ENCODE results near the gene ELMO1. TPM values are rescaled to one million over a fixed set of nuclear protein-coding genes. Genes with fewer than 3 reads are reported as not detected.

Gene ELMO1
- total RNA-seq, 2 experiments from 2014 or later = 101 TPM

GRCh38 chr7:37100735-37101331, 347.8 kb downstream of the ELMO1 start:
- Mint-ChIP-seq H3K36me3 (peaks cover 14% of the 10 kb centered on the region), H3K4me3 (no peak overlapping the region), H3K27ac (no peak overlapping the region), H3K27me3 (no peaks in the 10 kb centered on the region), H3K9me3 (ENCODE audit: low read depth) (no peaks in the 10 kb centered on the region), H3K4me1 (peaks cover 6% of the 10 kb centered on the region)
- CTCF ChIA-PET = interaction anchor here (1.1 kb wide), 1 partner anchor 13 kb away, joined by 3 read pairs; no protein-coding TSS in a partner anchor
- ATAC-seq (no peak), DNase-seq (no peak)

- Mint-ChIP-seq H3K9me3 (ENCODE audit: low read depth) (no peaks in the 10 kb centered on the region), H3K4me1 (peaks cover 6% of the 10 kb centered on the region), H3K36me3 (peaks cover 33% of the 10 kb centered on the region), H3K27ac (no peak overlapping the region), H3K27me3 (no peaks in the 10 kb centered on the region), H3K4me3 (no peak overlapping the region)
- CTCF ChIA-PET = interaction anchor here (1.1 to 1.4 kb wide), 2 partner anchors 9 to 83 kb away, joined by 3 to 4 read pairs; no protein-coding TSS in a partner anchor
- ATAC-seq (no peak), DNase-seq (no peak)
These were observed 349.9 kb downstream of the ELMO1 start for GRCh38 chr7:37098762-37099161.

DNA sequence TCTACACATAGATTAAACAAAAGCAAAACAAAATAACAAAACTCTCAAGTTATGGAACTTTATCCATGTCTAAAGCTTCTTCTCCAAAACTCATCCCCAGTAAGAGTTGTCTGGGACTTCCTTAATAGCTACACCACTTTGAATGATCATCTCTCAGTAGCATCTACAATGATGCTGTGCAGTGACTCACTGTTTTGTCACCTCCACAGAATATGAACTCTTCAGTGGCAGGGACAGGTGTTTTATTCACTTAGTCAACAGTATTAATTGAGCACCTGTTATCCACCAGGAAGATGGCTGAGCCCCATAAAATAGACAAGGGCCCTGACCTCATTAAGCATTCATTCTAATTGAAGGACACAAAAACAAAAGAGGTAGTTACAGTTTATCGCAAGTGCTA, 350.7 kb downstream of the ELMO1 start:
- H3K9me3 Mint-ChIP-seq (ENCODE audit: low read depth) = no peaks in the 10 kb centered on the region
- no peak for ATAC-seq
- peaks cover 38% of the 10 kb centered on the region for H3K36me3 Mint-ChIP-seq
- H3K4me1 Mint-ChIP-seq = peaks cover 6% of the 10 kb centered on the region
- H3K27me3 Mint-ChIP-seq = no peaks in the 10 kb centered on the region
- H3K4me3 Mint-ChIP-seq = no peak overlapping the region
- no peak overlapping the region for H3K27ac Mint-ChIP-seq
- CTCF ChIA-PET = interaction anchor here (1.1 to 1.4 kb wide), 2 partner anchors 10 to 84 kb away, joined by 3 to 4 read pairs; no protein-coding TSS in a partner anchor
- no peak for DNase-seq

- H3K27me3 Mint-ChIP-seq = no peaks in the 10 kb centered on the region
- ATAC-seq = no peak
- H3K27ac Mint-ChIP-seq = no peak overlapping the region
- no peak for DNase-seq
- H3K9me3 Mint-ChIP-seq (ENCODE audit: low read depth) = no peaks in the 10 kb centered on the region
- no peak overlapping the region for H3K4me3 Mint-ChIP-seq
- peaks cover 9% of the 10 kb centered on the region for H3K4me1 Mint-ChIP-seq
- CTCF ChIA-PET = no interaction called here
- H3K36me3 Mint-ChIP-seq = peaks cover 44% of the 10 kb centered on the region
These were observed 351.4 kb downstream of the ELMO1 start for GRCh38 chr7:37097276-37097675.

DNA sequence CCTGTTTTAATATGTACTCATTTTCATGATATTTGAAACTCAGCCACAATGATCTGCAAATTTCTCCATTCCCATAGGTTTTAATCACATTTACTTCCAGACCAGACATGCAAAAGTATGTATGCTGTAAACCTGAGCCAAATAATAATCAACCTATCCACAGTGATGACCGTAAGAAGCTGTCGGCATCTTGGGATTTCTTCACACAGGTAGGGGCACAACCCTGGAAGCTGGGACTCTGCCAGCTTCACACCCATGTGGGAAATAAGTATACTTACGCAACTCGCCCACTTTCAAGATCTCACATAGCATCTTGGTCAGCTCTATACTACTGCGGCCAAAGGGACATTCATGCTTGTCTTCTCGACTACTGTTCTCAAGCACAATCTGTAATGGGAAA, 352.3 kb downstream of the ELMO1 start:
- DNase-seq (no peak), ATAC-seq (no peak)
- CTCF ChIA-PET = no interaction called here
- H3K27me3 Mint-ChIP-seq = no peaks in the 10 kb centered on the region
- H3K9me3 Mint-ChIP-seq (ENCODE audit: low read depth) = peaks cover 4% of the 10 kb centered on the region
- H3K4me1 Mint-ChIP-seq = peaks cover 9% of the 10 kb centered on the region
- no peak overlapping the region for H3K27ac Mint-ChIP-seq
- no peak overlapping the region for H3K4me3 Mint-ChIP-seq
- H3K36me3 Mint-ChIP-seq = peaks cover 51% of the 10 kb centered on the region

GRCh38 chr7:37095122-37095521, 353.5 kb downstream of the ELMO1 start:
- peaks cover 4% of the 10 kb centered on the region for H3K9me3 Mint-ChIP-seq (ENCODE audit: low read depth)
- CTCF ChIA-PET = no interaction called here
- peaks cover 58% of the 10 kb centered on the region for H3K36me3 Mint-ChIP-seq
- H3K27me3 Mint-ChIP-seq = no peaks in the 10 kb centered on the region
- no peak overlapping the region for H3K27ac Mint-ChIP-seq
- DNase-seq (no peak), ATAC-seq (no peak)
- H3K4me1 Mint-ChIP-seq = peaks cover 3% of the 10 kb centered on the region
- no peak overlapping the region for H3K4me3 Mint-ChIP-seq

- DNase-seq = no peak
- no peak overlapping the region for H3K27ac Mint-ChIP-seq
- peaks cover 7% of the 10 kb centered on the region for H3K4me1 Mint-ChIP-seq
- H3K27me3 Mint-ChIP-seq = no peaks in the 10 kb centered on the region
- CTCF ChIA-PET = interaction anchor here (1.2 kb wide), 1 partner anchor 11 kb away, joined by 4 read pairs; no protein-coding TSS in a partner anchor
- peaks cover 63% of the 10 kb centered on the region for H3K36me3 Mint-ChIP-seq
- ATAC-seq = no peak
- no peak overlapping the region for H3K4me3 Mint-ChIP-seq
- peaks cover 4% of the 10 kb centered on the region for H3K9me3 Mint-ChIP-seq (ENCODE audit: low read depth)
These were observed 355.4 kb downstream of the ELMO1 start for GRCh38 chr7:37093257-37093656.

DNA sequence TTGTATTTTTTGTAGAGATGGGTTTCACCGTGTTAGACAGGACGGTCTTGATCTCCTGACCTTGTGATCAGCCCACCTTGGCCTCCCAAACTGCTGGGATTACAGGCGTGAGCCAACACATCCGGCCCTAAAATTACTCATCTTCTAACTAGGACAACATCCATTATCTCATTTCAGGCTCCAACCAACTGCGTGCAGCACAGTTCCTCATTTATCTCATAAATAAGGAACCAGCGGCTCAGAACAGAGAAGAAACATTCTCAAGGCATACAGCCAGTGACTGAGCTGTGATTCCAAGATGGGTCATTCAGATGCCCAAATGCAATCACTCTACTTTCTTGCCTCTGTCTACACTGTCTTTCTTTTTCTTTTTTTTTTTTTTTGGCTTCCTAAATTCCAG, 356.1 kb downstream of the ELMO1 start:
- H3K27ac Mint-ChIP-seq = no peak overlapping the region
- H3K4me3 Mint-ChIP-seq = no peak overlapping the region
- H3K9me3 Mint-ChIP-seq (ENCODE audit: low read depth) = peaks cover 4% of the 10 kb centered on the region
- CTCF ChIA-PET = interaction anchor here (1.2 kb wide), 1 partner anchor 10 kb away, joined by 4 read pairs; no protein-coding TSS in a partner anchor
- DNase-seq (no peak), ATAC-seq (no peak)
- H3K27me3 Mint-ChIP-seq = no peaks in the 10 kb centered on the region
- peaks cover 12% of the 10 kb centered on the region for H3K4me1 Mint-ChIP-seq
- H3K36me3 Mint-ChIP-seq = peaks cover 61% of the 10 kb centered on the region

GRCh38 chr7:37089972-37090371, 358.7 kb downstream of the ELMO1 start:
- peaks cover 17% of the 10 kb centered on the region for H3K4me1 Mint-ChIP-seq
- no peak overlapping the region for H3K27ac Mint-ChIP-seq
- no peak overlapping the region for H3K4me3 Mint-ChIP-seq
- CTCF ChIA-PET = no interaction called here
- peaks cover 4% of the 10 kb centered on the region for H3K9me3 Mint-ChIP-seq (ENCODE audit: low read depth)
- no peaks in the 10 kb centered on the region for H3K27me3 Mint-ChIP-seq
- DNase-seq (no peak), ATAC-seq (no peak)
- peaks cover 55% of the 10 kb centered on the region for H3K36me3 Mint-ChIP-seq

DNA sequence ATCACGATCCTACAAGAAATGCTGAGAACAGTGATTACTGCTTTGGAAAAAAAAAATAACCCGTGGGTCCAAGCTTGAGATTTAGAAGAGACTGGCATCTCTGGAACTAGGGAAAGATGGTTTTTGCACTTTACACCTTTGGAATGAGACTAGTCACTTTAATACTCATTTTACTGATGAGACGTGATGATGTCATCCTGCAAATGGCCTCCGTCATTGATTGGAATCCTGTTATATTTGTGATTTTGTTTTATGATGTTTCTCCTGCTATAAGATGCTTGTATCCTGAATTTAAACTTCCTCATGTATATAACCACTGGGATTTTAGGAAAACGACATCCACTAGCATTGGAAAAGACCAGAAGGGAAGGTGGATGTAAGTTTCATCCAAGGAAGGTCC, 363.1 kb downstream of the ELMO1 start:
- ATAC-seq (no peak), DNase-seq (no peak)
- H3K4me1 Mint-ChIP-seq = peaks cover 21% of the 10 kb centered on the region
- CTCF ChIA-PET = no interaction called here
- no peaks in the 10 kb centered on the region for H3K27me3 Mint-ChIP-seq
- H3K27ac Mint-ChIP-seq = no peak overlapping the region
- H3K4me3 Mint-ChIP-seq = no peak overlapping the region
- H3K36me3 Mint-ChIP-seq = peaks cover 38% of the 10 kb centered on the region
- H3K9me3 Mint-ChIP-seq (ENCODE audit: low read depth) = no peaks in the 10 kb centered on the region

DNA sequence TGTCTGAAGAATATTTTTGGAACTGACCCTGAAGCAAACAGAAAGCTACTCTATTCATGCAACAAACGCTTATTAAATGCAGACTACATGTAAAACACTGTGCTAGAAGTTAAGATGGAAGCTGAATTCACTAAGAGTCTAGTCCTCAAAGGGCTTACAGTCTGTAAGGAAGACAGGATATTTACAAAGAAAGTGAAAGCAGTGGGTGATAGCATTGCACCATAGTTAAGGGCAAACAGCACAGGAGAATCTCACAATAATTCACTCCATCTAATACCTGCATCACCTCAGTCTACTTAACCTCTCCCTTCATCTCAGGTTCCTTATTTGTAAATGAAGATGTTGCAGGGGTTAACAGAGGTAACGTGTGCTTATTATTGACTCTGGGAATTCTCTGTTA, 364.4 kb downstream of the ELMO1 start:
- H3K36me3 Mint-ChIP-seq = peaks cover 32% of the 10 kb centered on the region
- peaks cover 21% of the 10 kb centered on the region for H3K4me1 Mint-ChIP-seq
- DNase-seq (no peak), ATAC-seq (no peak)
- H3K4me3 Mint-ChIP-seq = no peak overlapping the region
- no peak overlapping the region for H3K27ac Mint-ChIP-seq
- CTCF ChIA-PET = no interaction called here
- H3K9me3 Mint-ChIP-seq (ENCODE audit: low read depth) = no peaks in the 10 kb centered on the region
- no peaks in the 10 kb centered on the region for H3K27me3 Mint-ChIP-seq

GRCh38 chr7:37083311-37084096, 365.2 kb downstream of the ELMO1 start:
- CTCF ChIA-PET = interaction anchor here (2.0 kb wide), 1 partner anchor 9 kb away, joined by 4 read pairs; no protein-coding TSS in a partner anchor
- Mint-ChIP-seq H3K4me1 (peaks cover 20% of the 10 kb centered on the region), H3K27me3 (no peaks in the 10 kb centered on the region), H3K9me3 (ENCODE audit: low read depth) (no peaks in the 10 kb centered on the region), H3K4me3 (no peak overlapping the region), H3K27ac (no peak overlapping the region), H3K36me3 (peaks cover 30% of the 10 kb centered on the region)
- DNase-seq = no peak
- ATAC-seq = no peak

DNA sequence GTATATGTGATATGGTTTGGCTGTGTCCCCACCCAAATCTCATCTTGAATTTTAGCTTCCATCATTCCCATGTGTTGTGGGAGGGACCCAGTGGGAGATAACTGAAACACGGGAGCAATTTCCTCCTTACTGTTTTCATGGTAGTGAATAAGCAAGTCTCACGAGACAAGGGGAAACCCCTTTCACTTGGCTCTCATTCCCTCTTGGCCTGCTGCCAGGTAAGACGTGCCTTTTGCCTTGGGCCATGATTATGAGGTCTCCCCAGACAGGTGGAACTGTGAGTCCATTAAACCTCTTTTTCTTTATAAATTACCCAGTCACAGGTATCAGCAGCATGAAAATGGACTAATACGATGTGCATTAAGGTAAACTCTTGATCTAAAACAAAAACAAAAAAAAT, 367.2 kb downstream of the ELMO1 start:
- Mint-ChIP-seq H3K4me3 (no peak overlapping the region), H3K36me3 (peaks cover 34% of the 10 kb centered on the region)
- DNase-seq = no peak

DNA sequence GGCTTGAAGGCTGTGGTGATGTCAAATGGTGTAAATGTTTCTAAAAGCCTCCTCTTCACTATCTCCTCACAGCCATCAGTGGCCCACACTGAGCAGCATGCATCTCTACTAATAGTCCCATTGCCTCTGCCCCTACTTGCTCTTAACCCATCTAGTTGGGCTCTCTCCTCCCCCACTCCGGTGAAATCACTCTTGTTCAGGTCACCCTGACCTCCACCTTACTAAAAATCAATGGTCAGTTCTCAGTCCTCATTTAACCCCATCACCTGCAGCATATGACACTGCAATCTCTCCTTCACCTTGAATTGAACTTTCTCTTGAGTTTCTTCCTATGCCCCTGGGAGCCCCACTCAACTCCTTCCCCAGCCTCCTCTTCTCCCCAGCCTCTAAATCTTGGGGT, 369.2 kb downstream of the ELMO1 start:
- DNase-seq (no peak), ATAC-seq (no peak)
- Mint-ChIP-seq H3K27ac (no peak overlapping the region), H3K9me3 (ENCODE audit: low read depth) (no peaks in the 10 kb centered on the region), H3K4me3 (no peak overlapping the region), H3K36me3 (peaks cover 25% of the 10 kb centered on the region), H3K4me1 (peaks cover 3% of the 10 kb centered on the region), H3K27me3 (no peaks in the 10 kb centered on the region)
- CTCF ChIA-PET = no interaction called here

More for the DNA sequence above, 367.2 kb downstream of the ELMO1 start:
- H3K9me3 Mint-ChIP-seq (ENCODE audit: low read depth) = no peaks in the 10 kb centered on the region
- H3K4me1 Mint-ChIP-seq = peaks cover 12% of the 10 kb centered on the region
- H3K27ac Mint-ChIP-seq = peak overlapping the region; percentile 10
- no peak for ATAC-seq
- CTCF ChIA-PET = no interaction called here
- no peaks in the 10 kb centered on the region for H3K27me3 Mint-ChIP-seq

All from activated CD8-positive, alpha-beta memory T cell treated with anti-CD3 and anti-CD28 coated beads, Interleukin-2, amount 10 ng/mL, durations not matched to agents 7 days and 5 days (primary cell).